Measurements from ENCODE around the gene EIF1. TPM values are rescaled to one million over a fixed set of nuclear protein-coding genes. Genes with fewer than 3 reads are reported as not detected.

Gene EIF1
- total RNA-seq, 1 experiment from 2014 or later = 775 TPM

DNA sequence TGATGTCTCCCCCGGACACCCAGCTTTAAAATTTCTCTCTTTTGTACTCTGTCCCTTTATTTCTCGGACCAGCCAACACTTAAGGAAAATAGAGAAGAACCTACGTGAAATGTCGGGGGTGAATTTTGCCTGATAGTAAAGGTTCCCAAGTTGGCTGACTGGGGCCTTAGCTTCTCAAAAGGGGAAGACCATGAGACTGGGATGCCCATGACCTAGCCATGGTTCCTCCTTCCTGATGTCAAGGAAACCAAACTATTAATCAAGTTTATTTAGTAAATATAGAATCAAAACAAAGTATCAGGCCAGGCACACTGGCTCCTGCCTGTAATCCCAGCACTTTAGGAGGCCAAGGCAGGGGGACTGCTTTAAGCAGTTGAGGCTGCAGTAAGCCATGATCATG, 2.4 kb upstream of the EIF1 start:
- Histone ChIP-seq H3K4me3 (no peak overlapping the region), H4K20me1 (ENCODE audit: insufficient read depth) (peaks cover 19% of the 10 kb centered on the region), H3K79me2 (ENCODE audit: low read depth) (peaks cover 22% of the 10 kb centered on the region), H3F3A (ENCODE audit: insufficient read depth, low read depth) (peaks cover 36% of the 10 kb centered on the region), H3K4me1 (replicated peaks; ENCODE audit: insufficient read depth) (peaks cover 18% of the 10 kb centered on the region), H3K36me3 (ENCODE audit: low read depth) (peaks cover 19% of the 10 kb centered on the region), H3K9me2 (ENCODE audit: insufficient read depth) (no peaks in the 10 kb centered on the region), H3K9me3 (ENCODE audit: insufficient read depth, low read depth) (no peaks in the 10 kb centered on the region), H3K4me2 (no peak overlapping the region), H2AFZ (no peak overlapping the region), H3K27ac (no peak overlapping the region), H3K27me3 (ENCODE audit: insufficient read depth, low read depth) (no peaks in the 10 kb centered on the region; the same call in 1 of the 2 replicates)
- BruUV-seq (replicated peaks) = no TSS peak
- intact Hi-C loops (cut with micrococcal nuclease; ENCODE audit: unreplicated experiment) = loop anchor here (5.0 kb wide), 2 partner anchors 101 to 116 kb away; partner anchors contain the start of gene JUP
- POLR2A ChIA-PET (ENCODE audit: unreplicated experiment) = no interaction called here
- TF ChIP-seq, protein P1, sequence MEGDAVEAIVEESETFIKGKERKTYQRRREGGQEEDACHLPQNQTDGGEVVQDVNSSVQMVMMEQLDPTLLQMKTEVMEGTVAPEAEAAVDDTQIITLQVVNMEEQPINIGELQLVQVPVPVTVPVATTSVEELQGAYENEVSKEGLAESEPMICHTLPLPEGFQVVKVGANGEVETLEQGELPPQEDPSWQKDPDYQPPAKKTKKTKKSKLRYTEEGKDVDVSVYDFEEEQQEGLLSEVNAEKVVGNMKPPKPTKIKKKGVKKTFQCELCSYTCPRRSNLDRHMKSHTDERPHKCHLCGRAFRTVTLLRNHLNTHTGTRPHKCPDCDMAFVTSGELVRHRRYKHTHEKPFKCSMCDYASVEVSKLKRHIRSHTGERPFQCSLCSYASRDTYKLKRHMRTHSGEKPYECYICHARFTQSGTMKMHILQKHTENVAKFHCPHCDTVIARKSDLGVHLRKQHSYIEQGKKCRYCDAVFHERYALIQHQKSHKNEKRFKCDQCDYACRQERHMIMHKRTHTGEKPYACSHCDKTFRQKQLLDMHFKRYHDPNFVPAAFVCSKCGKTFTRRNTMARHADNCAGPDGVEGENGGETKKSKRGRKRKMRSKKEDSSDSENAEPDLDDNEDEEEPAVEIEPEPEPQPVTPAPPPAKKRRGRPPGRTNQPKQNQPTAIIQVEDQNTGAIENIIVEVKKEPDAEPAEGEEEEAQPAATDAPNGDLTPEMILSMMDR (conservative IDR thresholded peaks at IDR 0.05) = no peak
- no peak for TF ChIP-seq EZH2 (IDR thresholded peaks at IDR 0.05; ENCODE audit: low read depth)
- no peak for DNase-seq
- CTCF ChIA-PET = no interaction called here

DNA sequence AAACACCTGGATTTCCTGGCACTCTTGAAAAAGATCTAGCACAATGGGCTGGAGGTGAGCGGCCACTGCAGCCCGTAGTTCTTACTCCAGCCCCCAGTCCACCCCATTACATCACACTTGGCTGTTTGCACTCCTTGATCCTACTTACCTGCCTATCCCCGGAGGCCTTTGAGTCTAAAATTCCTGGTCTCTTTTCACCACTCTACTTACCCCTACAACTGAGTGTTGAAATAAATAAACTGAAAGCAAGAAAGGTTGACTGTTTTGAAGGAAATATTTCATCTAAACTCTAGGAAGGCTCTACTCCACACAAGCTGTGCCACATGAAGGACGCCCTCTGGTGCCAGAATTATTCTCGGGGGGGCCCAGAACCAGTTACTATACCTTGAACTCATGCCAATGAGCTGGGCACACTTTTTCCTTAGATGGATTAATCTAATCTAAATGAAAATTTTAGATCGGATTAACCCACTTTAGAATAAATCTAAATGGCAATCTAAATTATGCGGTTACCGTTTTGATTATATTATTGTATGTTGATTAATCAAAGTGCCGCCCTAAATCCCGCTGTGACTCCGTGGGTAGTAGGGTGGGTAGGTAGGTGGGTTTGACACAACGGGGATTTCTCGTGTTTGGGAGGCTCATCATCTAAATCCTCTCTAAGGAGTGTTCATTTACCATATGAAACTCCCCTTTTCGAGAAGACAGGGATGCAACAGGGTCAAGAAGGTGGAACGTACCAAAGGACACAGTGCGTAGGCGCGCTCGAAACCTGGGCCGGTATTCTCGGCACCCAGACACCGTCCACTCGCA, 651 bp upstream of the EIF1 start:
- Histone ChIP-seq H3K9me3 (ENCODE audit: insufficient read depth, low read depth) (no peaks in the 10 kb centered on the region), H3K4me2 (peak overlapping the region; percentile 86), H3K36me3 (ENCODE audit: low read depth) (peaks cover 36% of the 10 kb centered on the region), H3K27ac (peak overlapping the region; percentile 99), H3F3A (ENCODE audit: insufficient read depth, low read depth) (peaks cover 49% of the 10 kb centered on the region), H4K20me1 (ENCODE audit: insufficient read depth) (peaks cover 35% of the 10 kb centered on the region), H3K4me3 (peak overlapping the region; percentile 77), H3K27me3 (ENCODE audit: insufficient read depth, low read depth) (no peaks in the 10 kb centered on the region; the same call in 1 of the 2 replicates), H3K9me2 (ENCODE audit: insufficient read depth) (no peaks in the 10 kb centered on the region), H3K4me1 (replicated peaks; ENCODE audit: insufficient read depth) (peaks cover 23% of the 10 kb centered on the region), H2AFZ (peak overlapping the region; percentile 91), H3K79me2 (ENCODE audit: low read depth) (peaks cover 32% of the 10 kb centered on the region)
- intact Hi-C loops (cut with micrococcal nuclease; ENCODE audit: unreplicated experiment) = loop anchor here (1.0 to 5.0 kb wide), 3 partner anchors 9 to 114 kb away; partner anchors contain the start of gene JUP
- DNase-seq = peak; percentile 44 to 51
- CTCF ChIA-PET = interaction anchor here (0.9 to 1.9 kb wide), 3 partner anchors 8 to 22 kb away, joined by 3 to 17 read pairs (median 4); no protein-coding TSS in a partner anchor
- TF ChIP-seq EZH2 (IDR thresholded peaks at IDR 0.05; ENCODE audit: low read depth) = no peak
- TF ChIP-seq, protein P1 (conservative IDR thresholded peaks at IDR 0.05) = peak; percentile 69
- POLR2A ChIA-PET (ENCODE audit: unreplicated experiment) = interaction anchor here (0.5 to 2.0 kb wide), 32 partner anchors 10 to 1988 kb away, joined by 3 to 89 read pairs (median 4); partner anchors contain the start of genes ERBB2, JUP, KRT19 and NKIRAS2
- BruUV-seq (replicated peaks) = TSS peak; percentile 95

DNA sequence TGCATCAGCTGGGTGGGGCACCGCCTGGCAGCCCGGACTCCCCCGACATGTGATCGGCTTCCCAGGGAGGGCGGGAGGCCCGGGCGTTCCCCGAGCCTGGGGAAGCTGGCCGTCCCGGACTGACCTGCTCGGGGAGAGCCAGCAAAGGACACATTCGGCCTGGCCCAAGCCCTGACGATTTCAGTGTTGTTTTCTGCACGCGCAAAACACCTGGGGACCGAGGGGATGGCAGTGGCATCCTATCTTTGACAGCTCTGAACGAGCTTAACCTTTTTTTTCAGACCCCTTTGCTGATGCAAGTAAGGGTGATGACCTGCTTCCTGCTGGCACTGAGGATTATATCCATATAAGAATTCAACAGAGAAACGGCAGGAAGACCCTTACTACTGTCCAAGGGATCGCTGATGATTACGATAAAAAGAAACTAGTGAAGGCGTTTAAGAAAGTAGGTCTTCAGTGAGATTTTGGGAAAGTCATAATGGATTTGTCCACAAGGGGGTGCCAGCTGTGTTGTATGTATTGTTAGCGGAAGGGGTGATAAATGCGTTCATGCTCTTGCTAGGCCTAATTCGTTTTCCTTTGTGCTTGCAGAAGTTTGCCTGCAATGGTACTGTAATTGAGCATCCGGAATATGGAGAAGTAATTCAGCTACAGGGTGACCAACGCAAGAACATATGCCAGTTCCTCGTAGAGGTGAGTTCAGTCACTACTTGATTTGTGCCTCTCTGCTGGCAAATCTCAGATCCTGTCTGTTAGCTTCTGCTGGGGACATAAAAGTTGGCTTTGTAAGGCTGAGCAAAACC, 1.0 kb downstream of the EIF1 start:
- peaks cover 65% of the 10 kb centered on the region for H3F3A ChIP-seq (ENCODE audit: insufficient read depth, low read depth)
- no peak for TF ChIP-seq EZH2 (IDR thresholded peaks at IDR 0.05; ENCODE audit: low read depth)
- TF ChIP-seq, protein P1 (conservative IDR thresholded peaks at IDR 0.05) = peak; percentile 89
- peaks cover 23% of the 10 kb centered on the region for H3K4me1 ChIP-seq (replicated peaks; ENCODE audit: insufficient read depth)
- no peaks in the 10 kb centered on the region for H3K9me3 ChIP-seq (ENCODE audit: insufficient read depth, low read depth)
- H3K79me2 ChIP-seq (ENCODE audit: low read depth) = peaks cover 32% of the 10 kb centered on the region
- intact Hi-C loops (cut with micrococcal nuclease; ENCODE audit: unreplicated experiment) = loop anchor here (5.0 kb wide), 2 partner anchors 98 to 113 kb away; partner anchors contain the start of gene JUP
- peak; percentile 29 to 40 for DNase-seq
- H2AFZ ChIP-seq = no peak overlapping the region
- H3K27me3 ChIP-seq (ENCODE audit: insufficient read depth, low read depth) = no peaks in the 10 kb centered on the region; the same call in 1 of the 2 replicates
- H4K20me1 ChIP-seq (ENCODE audit: insufficient read depth) = peaks cover 35% of the 10 kb centered on the region
- peak overlapping the region; percentile 88 for H3K4me3 ChIP-seq
- CTCF ChIA-PET = interaction anchor here (0.6 to 1.9 kb wide), 4 partner anchors 11 to 283 kb away, joined by 3 to 17 read pairs (median 4); no protein-coding TSS in a partner anchor
- no TSS peak for BruUV-seq (replicated peaks)
- POLR2A ChIA-PET (ENCODE audit: unreplicated experiment) = interaction anchor here (0.5 to 2.0 kb wide), 10 partner anchors 12 to 1272 kb away, joined by 3 to 89 read pairs (median 4); partner anchors contain the start of genes ACLY, JUP and TOP2A
- peak overlapping the region; percentile 99 for H3K4me2 ChIP-seq
- H3K36me3 ChIP-seq (ENCODE audit: low read depth) = peaks cover 36% of the 10 kb centered on the region
- H3K27ac ChIP-seq = peak overlapping the region; percentile 99
- no peaks in the 10 kb centered on the region for H3K9me2 ChIP-seq (ENCODE audit: insufficient read depth)
